ENCODE measurements around the gene KLRK1.
"Not testable (repeated sequence)": the region's sequence is repeated elsewhere in the genome, so short reads cannot be mapped to it uniquely, and the experiment has no call there.

KLRK1 gene

GRCh38 chr12:10362325-10362724 is 27.5 kb downstream of the KLRK1 start:
- no peak for FAIRE-seq
- DNase-seq (ENCODE audit: insufficient read length, low spot score), result no peak
- no peak for TF ChIP-seq CTCF (IDR thresholded peaks at IDR 0.05; ENCODE audit: insufficient read depth, missing control alignments)

GRCh38 chr12:10361622-10362021 is 28.2 kb downstream of the KLRK1 start:
- FAIRE-seq (no peak), DNase-seq (ENCODE audit: insufficient read length, low spot score) (no peak)
- TF ChIP-seq CTCF (IDR thresholded peaks at IDR 0.05; ENCODE audit: insufficient read depth, missing control alignments), result no peak

GRCh38 chr12:10361084-10361483 is 28.8 kb downstream of the KLRK1 start:
- FAIRE-seq (no peak), DNase-seq (ENCODE audit: insufficient read length, low spot score) (no peak)
- no peak for TF ChIP-seq CTCF (IDR thresholded peaks at IDR 0.05; ENCODE audit: insufficient read depth, missing control alignments)

GRCh38 chr12:10358969-10359368 is 30.9 kb downstream of the KLRK1 start:
- no peak for FAIRE-seq
- DNase-seq (ENCODE audit: insufficient read length, low spot score), result no peak
- TF ChIP-seq CTCF (IDR thresholded peaks at IDR 0.05; ENCODE audit: insufficient read depth, missing control alignments), result no peak

DNA sequence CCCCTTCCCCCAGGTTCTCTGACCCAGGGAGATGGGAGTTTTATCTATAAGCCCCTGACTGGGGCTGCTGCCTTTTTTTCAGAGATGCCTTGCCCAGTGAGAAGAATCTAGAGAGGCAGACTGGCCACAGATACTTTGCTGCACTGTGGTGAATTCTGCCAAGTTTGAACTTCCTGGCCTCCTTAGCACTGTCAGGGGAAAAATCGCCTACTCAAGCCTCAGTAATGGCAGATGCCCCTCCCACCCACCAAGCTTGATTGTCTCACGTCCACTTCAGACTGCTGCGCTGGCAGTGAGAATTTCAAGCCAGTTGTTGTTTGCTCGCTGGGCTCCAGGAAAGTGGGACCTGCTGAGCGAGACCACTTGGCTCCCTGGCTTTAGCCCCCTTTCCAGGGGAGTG is 31.7 kb downstream of the KLRK1 start:
- FAIRE-seq, result no peak
- TF ChIP-seq CTCF (IDR thresholded peaks at IDR 0.05; ENCODE audit: insufficient read depth, missing control alignments), result no peak
- no peak for DNase-seq (ENCODE audit: insufficient read length, low spot score)

DNA sequence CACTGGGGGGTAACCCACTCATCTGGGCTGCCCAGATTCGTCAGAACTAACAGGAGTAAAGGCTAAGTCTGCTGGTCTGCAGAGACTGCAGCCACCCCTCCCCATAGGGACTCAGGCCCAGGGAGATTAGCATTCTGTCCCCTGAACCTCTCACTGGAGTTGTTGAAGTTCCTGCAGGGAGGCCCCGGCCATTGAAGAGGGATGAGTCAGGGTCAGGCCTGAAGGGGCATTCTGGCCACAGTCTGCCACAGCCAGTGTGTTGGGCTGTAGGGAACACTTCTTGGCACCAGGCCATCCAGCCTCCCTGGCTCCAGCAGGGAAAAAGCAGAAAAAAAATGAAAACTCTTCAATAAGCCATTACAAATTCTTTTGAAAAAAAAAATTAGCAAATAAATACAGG is 35.3 kb downstream of the KLRK1 start:
- DNase-seq (ENCODE audit: insufficient read length, low spot score) (no peak), FAIRE-seq (no peak)
- no peak for TF ChIP-seq CTCF (IDR thresholded peaks at IDR 0.05; ENCODE audit: insufficient read depth, missing control alignments)

DNA sequence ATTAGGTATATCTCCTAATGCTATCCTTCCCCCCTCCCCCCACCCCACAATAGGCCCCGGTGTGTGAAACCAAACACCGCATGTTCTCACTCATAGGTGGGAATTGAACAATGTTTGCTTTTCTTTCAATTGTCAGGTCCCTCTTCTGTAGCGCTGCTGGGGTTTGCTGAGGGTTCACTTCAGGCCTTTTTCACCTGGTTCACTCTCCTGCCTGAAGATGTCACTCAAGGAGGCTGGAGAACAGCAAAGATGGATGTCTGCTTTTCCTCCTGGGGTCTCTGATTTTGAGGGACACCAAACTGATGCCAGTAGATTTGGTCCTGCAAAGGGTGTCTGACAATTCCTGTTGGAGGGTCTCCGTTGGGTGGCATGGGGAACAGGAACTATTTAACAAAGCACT is 35.8 kb downstream of the KLRK1 start:
- no peak for TF ChIP-seq CTCF (IDR thresholded peaks at IDR 0.05; ENCODE audit: insufficient read depth, missing control alignments)
- FAIRE-seq, result no peak
- no peak for DNase-seq (ENCODE audit: insufficient read length, low spot score)

- not testable (repeated sequence) for DNase-seq (ENCODE audit: insufficient read length, low spot score); FAIRE-seq
These were observed 38.4 kb downstream of the KLRK1 start for GRCh38 chr12:10351457-10351856.
